ENCODE data around the gene PTGES2.
"Not testable (repeated sequence)": the region's sequence is repeated elsewhere in the genome, so short reads cannot be mapped to it uniquely, and the experiment has no call there.

The PTGES2 gene

GRCh38 chr9:128087262-128087661, 40.3 kb downstream of the PTGES2 start:
- peak; percentile 72 for DNase-seq

DNA sequence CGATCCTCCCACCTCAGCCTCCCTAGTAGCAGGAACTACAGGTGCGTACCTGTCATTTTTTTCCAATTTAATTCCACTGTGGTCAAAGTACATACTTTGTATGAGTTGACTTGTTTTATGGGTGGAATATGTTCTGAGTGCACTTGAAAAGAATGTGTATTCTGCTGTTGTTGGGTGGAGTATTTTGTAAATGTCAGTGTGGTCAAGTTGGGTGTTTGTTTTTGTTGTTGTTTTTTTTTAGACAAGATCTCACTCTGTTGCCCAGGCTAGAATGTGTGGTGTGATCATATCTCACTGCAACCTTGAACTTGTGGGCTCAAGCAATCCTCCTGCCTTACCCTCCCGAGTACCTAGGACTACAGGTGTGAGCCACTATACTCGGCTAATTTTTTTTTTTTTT, 41.6 kb downstream of the PTGES2 start:
- DNase-seq, result no peak

- no peak for DNase-seq
Measured at GRCh38 chr9:128084746-128085145, 42.8 kb downstream of the PTGES2 start.

DNA sequence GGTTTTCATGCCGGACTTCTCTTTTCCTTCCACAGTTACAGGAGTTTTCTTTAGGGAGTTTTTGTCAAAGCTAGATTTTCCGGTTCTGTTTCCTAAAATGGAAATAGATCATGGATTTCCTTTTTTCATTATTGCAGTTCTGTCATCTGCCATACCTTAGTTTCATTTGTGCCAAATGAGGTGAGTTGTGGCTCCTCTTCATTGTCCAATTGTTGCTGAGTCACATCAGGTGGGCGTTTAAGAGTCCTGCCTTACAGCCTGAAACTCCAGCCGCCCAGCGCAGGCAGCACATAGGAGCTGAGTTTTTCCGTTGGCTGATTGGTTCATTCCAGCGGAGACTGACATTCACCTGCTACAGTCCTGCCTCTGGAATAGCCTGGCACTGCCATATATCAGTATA, 45.4 kb downstream of the PTGES2 start:
- DNase-seq, result peak; percentile 57

DNA sequence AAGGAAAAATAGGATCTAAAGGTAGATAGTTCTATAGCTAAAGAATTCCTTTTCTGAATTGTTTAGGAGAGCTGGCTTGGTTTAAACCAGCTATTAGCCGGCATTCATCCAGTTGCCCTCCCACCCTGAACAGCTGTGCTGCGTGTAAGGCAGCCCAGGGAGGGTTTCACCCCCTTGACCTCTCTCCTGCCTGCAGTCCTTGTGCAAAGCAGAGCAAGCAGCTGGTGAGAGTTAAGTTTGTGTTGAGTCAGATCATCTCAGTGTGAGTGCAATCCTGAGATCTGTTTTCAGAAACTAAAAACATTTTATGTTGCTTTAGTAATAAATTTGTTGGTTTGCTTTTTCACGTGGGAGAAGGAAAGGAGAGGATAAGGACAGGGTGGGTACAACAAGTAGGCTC, 46.5 kb downstream of the PTGES2 start:
- DNase-seq, result no peak

GRCh38 chr9:128080206-128080605, 47.3 kb downstream of the PTGES2 start:
- peak; percentile 72 for DNase-seq

GRCh38 chr9:128078504-128079434, 48.8 kb downstream of the PTGES2 start:
- DNase-seq, result peak; percentile 88

DNA sequence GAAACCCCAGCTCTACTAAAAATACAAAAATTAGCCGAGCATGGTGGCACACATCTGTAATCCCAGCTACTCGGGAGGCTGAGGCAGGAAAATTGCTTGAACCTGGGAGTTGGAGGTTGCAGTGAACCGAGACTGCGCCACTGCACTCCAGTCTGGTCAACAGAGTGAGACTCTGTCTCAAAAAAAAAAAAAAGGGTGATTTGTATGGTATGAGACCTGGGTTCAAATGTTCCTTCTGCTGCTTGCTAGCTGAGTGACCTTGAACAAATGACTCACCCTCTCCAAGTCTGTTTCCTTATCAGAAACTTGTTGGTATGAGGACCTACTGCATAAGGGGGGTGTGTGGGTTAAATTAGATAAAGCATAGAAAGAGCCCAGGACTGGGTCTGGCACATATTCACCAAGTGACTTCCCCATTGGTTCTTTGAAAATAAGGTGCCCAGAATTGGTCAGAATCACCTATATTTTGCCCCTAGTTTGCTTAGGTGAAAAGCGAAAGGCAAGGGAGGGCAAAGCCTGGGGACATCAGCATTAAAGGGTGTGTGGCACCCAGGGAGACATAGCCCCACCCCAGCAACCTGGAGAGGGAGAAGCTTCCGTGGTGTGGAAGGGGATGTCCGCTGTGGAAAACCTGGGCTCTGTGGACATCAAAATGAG, 49.6 kb downstream of the PTGES2 start:
- DNase-seq, result peak; percentile 93

DNA sequence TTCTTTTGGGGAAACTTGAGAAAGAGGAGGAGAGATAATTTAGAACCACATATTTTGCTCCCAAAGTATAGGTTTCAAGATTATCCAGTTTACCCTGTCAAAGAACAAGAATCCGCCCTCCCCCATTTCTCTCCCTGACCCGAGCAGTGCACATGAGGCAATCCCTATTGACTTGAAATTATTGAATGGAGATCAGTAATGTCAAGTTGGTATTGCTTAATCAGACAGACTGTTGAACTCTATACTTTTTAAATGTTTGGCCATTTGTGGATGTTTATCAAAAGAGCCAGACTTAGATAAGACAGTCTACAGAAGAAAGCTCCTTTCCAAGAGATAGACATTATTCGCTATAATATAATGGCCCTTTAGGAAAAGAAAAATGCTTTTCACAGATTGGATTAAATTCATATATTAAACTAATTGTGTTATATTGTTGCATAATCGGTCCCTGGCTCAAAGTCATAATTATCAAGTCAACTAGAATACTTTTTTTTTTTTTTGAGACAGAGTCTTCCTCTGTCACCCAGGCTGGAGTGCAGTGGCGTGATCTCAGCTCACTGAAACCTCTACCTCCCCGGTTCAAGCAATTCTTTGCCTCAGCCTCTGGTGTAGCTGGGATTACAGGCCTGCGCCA, 54.2 kb downstream of the PTGES2 start:
- peak; percentile 50 for DNase-seq

GRCh38 chr9:128072144-128073021, 55.1 kb downstream of the PTGES2 start:
- peak; percentile 74 for DNase-seq

- DNase-seq, result not testable (repeated sequence)
Measured at GRCh38 chr9:128071475-128071874, 56.1 kb downstream of the PTGES2 start.

- DNase-seq, result no peak
Measured at GRCh38 chr9:128070874-128071273, 56.7 kb downstream of the PTGES2 start.

Data from hematopoietic multipotent progenitor cell treated with erythropoietin and hydrocortisone succinate and interleukin-3 and kit ligand, for 8 days (in vitro differentiated cells).